GM18505 (cell line): ENCODE results near the gene MRPS11.

Experiments used
- ATAC-seq: cut with Tn5 transposase; IDR thresholded peaks from one replicate; pipeline ENCODE4 v1.9.1; 2021; ENCODE audit not compliant: unreplicated experiment
- POLR2A ChIP-seq: IDR thresholded peaks from 4 replicates; pipeline ENCODE4 v1.6.1; 2011; ENCODE audit warnings: borderline replicate concordance; ENCODE audit not compliant: insufficient read depth, insufficient read length; ENCODE audit errors: extremely low read depth

Gene MRPS11

DNA sequence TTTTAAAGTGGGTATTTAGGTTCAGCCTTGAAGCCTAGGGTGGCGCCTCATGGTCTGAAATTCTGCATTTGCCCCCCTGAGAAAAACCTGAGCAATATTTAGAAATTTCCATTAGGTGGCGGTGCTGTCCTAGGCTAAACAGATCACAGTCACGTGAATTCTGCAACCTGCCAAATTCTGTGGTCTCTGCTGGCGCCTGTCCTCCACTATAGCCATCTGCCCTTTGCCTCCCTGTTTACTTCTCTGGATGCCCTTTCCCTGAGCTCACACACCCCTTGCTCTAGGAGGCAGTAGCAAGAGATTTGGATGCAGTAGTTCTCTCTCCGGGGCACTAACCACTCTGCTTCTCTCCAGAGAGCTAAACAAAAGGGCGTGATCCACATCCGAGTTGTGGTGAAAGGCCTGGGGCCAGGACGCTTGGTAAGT lies 9.1 kb downstream of the MRPS11 start:
- TF ChIP-seq POLR2A = no peak
- no peak for ATAC-seq

DNA sequence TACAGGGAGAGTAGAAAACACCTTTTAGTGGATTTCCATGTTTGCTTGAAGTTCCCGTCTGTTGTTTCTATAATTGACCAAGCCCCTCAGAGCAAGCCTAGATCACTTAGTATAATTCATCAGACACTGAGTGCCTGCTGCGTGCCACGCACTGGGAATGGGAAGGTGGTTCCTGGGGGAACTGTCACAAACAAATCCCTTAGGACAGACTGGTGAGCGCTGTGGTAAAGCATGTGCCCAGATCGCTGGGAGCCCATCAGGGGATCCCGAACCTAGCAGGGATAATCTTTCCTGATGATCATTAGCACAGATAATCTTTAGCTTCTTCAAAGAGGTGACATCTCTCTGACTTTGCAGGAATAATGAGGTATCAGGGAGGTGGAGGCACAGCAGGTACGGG lies 9.6 kb downstream of the MRPS11 start:
- no peak for ATAC-seq
- no peak for TF ChIP-seq POLR2A

DNA sequence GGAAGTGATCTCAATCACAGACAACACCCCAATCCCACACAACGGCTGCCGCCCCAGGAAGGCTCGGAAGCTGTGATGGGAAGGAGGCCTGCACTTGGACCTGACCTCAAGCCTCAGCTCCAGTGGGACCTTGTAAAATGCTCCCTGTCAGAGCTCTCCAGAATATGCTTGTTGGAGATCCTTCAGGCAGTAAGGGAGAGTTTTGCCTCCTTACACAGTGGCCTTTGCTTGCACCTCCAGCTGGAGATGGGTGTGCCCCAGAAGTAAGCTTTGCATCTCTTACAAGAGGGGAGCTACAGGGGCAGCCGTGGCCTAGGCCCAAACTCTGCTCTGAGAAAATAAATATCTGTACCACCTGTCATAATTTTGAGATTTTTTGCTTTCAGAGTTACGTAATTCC lies 10.4 kb downstream of the MRPS11 start:
- no peak for ATAC-seq
- TF ChIP-seq POLR2A = no peak

DNA sequence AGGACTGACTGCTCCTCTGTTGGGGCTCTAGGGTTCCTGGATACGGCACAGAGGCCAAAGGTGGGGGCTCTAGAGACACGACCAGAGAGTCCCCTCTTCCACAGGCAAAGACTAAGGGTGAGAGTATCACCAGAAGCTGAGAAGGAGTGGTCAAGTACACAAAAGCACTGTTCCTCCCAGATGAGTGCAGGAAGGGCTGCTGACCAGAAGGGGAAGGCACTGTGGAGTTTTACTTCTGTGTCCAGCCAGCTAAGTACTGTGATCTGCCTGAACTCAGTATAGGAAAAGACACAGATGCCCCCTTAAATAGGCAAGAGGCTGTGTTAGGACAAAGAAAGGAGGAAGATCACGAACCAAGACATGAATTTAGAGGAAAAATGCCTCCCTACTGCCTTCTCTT lies 11.7 kb downstream of the MRPS11 start:
- ATAC-seq = no peak
- no peak for TF ChIP-seq POLR2A

DNA sequence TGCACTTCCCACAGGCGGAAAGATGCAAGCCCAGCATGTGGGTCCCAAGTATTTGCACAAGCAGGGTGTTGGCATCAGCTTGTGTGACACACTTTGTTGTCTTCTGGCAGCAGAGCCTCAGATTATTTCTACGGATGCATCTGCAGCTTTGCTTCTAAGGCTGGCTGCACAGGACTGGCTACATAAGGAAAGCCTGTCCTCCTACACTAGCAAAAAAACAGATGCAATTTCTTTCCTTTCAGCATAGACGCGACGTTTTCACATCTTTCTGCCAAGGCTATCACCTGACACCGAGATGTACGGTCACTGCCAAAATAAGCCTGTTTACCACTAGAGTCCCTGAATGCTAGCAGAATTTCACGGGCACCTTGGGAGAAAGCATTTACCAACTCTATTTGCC lies 13.5 kb downstream of the MRPS11 start:
- ATAC-seq = no peak
- TF ChIP-seq POLR2A = no peak

DNA sequence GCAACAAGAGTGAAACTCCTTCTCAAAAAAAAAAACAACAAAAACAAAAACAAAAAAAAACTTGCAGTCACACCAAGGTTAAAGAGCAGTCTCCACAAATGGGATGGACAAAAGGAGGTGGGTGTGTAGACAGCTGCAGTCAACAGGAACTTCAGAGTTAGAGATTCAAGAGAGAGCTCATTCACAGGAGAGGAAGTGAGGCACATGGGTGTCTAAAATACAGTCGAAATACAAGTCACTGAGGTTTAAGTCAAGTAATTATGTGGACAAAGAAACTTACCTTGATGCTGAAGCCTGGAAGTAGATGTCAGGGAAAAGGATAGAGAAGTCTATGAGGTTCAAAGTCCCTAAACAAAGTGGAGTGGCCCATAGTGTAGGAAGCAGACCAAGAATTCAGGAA lies 14.8 kb downstream of the MRPS11 start:
- no peak for ATAC-seq
- TF ChIP-seq POLR2A = no peak

DNA sequence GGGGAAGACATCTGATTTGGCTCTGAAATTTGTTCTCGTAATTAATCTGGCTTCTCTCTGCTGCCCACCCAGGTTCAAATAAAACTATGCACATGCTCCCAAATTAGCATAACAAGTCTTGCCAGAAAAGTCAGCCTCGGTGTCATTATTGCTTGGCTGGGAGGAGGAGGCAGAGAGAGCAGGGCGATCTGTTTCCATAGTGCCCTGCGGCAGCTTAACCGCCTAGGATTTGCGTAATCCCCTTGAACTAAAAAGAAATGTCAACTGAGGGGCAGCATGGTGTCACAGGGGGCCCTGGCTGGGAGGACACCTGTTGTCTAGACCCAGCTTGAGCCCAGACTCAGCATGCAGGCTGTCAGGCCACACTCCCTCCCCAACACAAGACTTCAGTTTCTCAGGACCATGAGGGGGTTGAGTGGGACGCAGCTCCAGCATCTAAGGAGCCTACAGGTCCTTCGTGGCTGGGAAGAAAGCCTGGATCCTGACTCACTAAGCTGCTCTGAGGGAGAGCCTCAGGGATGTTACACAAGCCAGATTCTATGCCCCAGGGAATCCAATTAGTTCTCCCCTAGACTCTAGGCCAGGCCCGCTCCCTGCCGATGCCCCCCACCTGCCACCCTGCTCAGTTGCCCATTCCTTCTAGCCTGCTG lies 17.3 kb downstream of the MRPS11 start:
- TF ChIP-seq POLR2A = no peak
- ATAC-seq = no peak

DNA sequence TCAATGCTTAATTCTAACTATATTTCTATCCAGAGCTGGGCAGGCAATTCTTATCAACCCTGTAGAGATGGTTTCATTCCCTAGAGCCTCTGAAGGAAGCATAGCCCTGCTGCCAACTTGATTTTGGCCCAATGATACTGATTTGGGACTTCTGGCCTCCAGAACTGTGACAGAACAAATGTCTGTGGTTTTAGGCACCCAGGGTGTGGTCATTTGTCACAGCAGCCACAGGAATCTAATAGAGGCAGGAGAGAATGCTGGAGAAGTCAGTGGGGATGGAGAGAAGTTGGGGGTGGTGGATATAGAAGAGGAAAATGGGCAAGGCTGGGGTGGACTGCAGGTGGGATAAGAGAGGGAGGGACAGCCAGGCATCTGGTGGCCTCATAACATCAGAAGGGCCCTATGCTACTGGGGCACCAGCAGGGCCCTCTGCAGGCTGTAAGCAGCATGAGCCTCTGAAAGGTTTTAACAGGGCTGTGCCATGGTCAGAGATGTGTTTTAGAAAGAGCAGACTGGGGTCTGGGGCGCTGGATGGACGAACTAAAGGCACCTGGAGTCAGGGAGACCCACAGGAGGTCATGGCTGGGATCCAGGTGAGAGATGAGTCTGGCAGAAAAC lies 19.8 kb downstream of the MRPS11 start:
- TF ChIP-seq POLR2A = no peak
- ATAC-seq = no peak

DNA sequence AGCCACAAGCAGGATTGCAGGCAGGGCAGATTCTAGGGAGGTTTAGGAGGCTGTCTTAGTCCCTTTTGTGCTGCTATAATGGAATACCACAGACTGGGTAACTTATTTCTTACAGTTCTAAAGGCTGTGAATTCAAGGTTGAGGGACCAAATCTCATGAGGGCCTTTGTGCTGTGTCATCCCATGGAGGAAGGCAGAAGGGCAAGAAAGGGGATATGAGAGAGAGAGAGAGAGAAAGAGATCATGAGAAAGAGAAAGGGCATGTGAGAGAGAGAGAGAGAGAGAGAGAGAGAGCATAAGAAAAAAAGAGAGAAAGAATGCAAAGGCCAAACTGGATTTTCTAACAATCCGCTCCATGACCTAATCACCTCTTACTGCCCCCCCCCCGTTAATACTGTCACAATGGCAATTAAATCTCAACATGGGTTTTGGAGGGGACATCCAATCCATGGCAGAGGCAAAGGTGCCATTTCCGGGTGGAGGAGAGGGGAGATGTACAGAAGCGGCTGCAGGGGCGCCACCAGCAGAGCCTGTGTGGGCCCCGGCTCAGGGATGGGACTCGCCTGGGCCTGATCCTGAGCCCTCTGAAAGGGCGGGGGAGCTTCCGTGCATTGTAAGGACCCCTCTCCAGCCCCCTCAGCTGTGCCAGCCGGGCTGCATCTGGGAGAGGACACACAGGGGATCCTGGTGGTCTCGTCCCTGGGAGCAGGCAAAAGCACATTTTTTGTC lies 20.5 kb downstream of the MRPS11 start:
- ATAC-seq = no peak

DNA sequence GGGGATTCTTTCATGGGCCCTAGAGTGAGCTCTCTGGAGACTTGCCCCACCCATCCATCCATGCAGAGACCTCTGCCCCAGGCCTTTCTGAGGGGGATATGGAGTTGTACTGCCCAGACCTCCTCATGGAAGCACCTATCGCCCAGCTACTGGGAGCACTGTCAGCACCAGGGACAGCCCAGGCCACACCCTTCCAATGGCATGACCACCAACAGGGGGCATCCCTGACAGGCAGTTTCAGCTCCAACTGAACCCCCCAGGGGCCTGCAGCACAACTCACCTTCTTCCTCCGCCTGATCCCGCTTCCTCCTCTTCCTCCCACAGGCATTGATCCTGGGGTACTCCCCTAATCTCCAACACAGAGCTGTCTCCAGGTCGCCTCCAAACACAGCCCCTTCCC lies 21.8 kb downstream of the MRPS11 start:
- no peak for TF ChIP-seq POLR2A
- ATAC-seq = no peak

More for the DNA sequence above, 20.5 kb downstream of the MRPS11 start:
- no peak for TF ChIP-seq POLR2A

DNA sequence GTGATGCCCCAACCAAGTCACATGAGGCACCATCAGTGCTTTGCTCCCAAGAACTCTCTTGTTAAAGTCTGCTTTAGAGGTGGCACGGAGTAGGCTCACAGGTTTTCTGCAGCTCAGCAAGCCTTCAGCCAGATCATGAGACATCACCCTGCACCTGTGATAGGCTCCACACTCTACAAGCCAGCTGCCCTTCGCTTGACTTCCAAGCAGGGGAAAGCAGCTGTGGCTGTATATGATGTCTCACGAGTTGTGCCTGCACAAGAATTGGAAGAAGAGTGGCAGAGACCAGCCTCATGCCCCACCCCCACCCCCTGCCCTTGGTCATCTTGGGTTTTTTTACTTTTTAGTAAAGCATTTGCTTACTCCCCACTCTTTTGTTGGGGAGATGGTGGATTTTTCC lies 22.5 kb downstream of the MRPS11 start:
- no peak for ATAC-seq
- no peak for TF ChIP-seq POLR2A

DNA sequence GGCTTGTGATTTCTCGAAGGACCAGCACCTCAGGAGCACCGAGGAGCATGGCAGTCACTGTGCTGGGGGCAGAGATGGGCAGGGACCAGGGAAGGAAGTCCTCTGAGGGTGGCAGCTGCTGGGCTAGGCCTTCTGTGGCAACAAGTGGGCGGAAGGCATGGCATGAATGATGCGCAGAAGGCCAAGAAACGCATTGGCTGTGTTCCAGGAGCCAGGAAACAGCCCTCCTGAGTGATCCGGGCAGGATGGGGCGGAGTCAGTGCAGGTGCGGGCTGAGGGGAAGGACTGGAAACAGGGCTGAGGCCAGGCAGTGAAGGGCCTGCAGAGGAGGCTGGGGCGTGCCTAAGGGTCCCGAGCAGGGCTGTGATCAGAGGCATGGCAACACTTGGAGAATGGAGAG lies 23.6 kb downstream of the MRPS11 start:
- no peak for ATAC-seq
- TF ChIP-seq POLR2A = no peak

DNA sequence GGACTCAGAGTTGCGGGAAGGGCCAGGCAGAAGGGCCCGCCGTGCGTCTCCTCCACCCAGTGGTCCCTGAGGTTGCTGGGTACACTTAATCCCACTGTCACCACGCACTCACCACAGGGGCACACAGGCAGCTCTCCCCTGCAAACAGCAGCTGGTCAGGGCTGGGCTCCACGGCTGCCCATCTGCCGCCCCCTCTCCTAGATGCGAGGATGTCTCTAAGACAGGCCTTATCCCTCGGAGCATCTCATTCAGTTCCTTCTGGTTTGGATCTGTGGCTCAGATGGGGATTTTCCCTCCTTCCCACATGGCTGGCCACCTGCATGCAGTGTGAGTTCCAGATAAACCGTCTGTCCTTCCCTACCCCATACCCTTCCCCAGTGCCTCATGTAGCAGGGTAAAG lies 26.3 kb downstream of the MRPS11 start:
- no peak for ATAC-seq
- TF ChIP-seq POLR2A = no peak
